H1 (cell line): Measurements from ENCODE around the gene CDH2. TPM values are rescaled to one million over a fixed set of nuclear protein-coding genes. Genes with fewer than 3 reads are reported as not detected.

ENCODE experiments used
- CTCF ChIA-PET: fragments of 300-600 bp; sonication (Branson Sonifier 250); formaldehyde crosslinking; loops from one replicate; lab custom pipeline; 2021; ENCODE audit not compliant: partially characterized antibody; lab: Charles Lee
- POLR2A ChIA-PET: fragments of 300-600 bp; sonication (Branson Sonifier 250); formaldehyde crosslinking; loops from one replicate; lab custom pipeline; 2021; ENCODE audit warnings: inconsistent platforms; ENCODE audit not compliant: partially characterized antibody; lab: Charles Lee
- DNase-seq, 2 experiments: peaks; one replicate each; pipeline versions ENCODE4 v3.0.0 to v3.0.0-alpha.2; 2010 to 2022; ENCODE audit warnings: low spot score in 2 of 2, low read depth in 1 of 2, mixed read lengths in 1 of 2
- FAIRE-seq: peaks from 2 replicates; lab custom pipeline; 2011; peaks lifted over from hg19 to GRCh38; lab: Jason Lieb, UNC
- H2AFZ ChIP-seq: 2 replicates; pipeline ENCODE4 v1.8.1; 2012; ENCODE audit warnings: low read length, inconsistent platforms
- H2AK5ac ChIP-seq: 2 replicates; pipeline ENCODE4 v1.6.1; 2013; ENCODE audit warnings: low read depth, low read length
- H2BK120ac ChIP-seq: replicated peaks from 2 replicates; pipeline ENCODE3; 2013; ENCODE audit warnings: low read depth, low read length, inconsistent platforms
- H2BK12ac ChIP-seq: 2 replicates; pipeline ENCODE4 v1.6.1; 2013; ENCODE audit warnings: low read depth, low read length
- H2BK15ac ChIP-seq: 2 replicates; pipeline ENCODE4 v1.6.1; 2013; ENCODE audit warnings: low read length
- H2BK20ac ChIP-seq: 2 replicates; pipeline ENCODE4 v1.6.1; 2013; ENCODE audit warnings: low read length
- H2BK5ac ChIP-seq: 2 replicates; pipeline ENCODE4 v1.6.1; 2013; ENCODE audit warnings: low read depth, low read length
- H3K14ac ChIP-seq: 2 replicates; pipeline ENCODE4 v1.6.1; 2013; ENCODE audit warnings: inconsistent platforms; ENCODE audit not compliant: insufficient read length
- H3K18ac ChIP-seq: 2 replicates; pipeline ENCODE4 v1.6.1; 2013; ENCODE audit warnings: low read length; ENCODE audit errors: extremely low read depth
- H3K23ac ChIP-seq: 2 replicates; pipeline ENCODE4 v1.6.1; 2013; ENCODE audit warnings: inconsistent platforms; ENCODE audit not compliant: insufficient read length
- H3K23me2 ChIP-seq: 2 replicates; pipeline ENCODE4 v1.6.1; 2013; ENCODE audit warnings: low read depth, low read length
- H3K27ac ChIP-seq: 2 replicates; pipeline ENCODE4 v1.6.1; 2011; ENCODE audit warnings: low read depth, low read length, inconsistent platforms
- H3K27me3 ChIP-seq, 4 experiments: replicated peaks in 1 of 4; 1 replicate in 1 of 4; 2 replicates in 3 of 4; pipeline versions ENCODE4 v1.6.1 to v1.8.1; 2011 to 2013; ENCODE audit warnings: low read length in 3 of 4, mild to moderate bottlenecking in 3 of 4, inconsistent platforms in 2 of 4, mixed read lengths in 2 of 4, moderate library complexity in 1 of 4; ENCODE audit not compliant: control insufficient read depth in 3 of 4, insufficient read depth in 3 of 4; ENCODE audit errors: extremely low read depth in 1 of 4
- H3K36me3 ChIP-seq, 4 experiments: 2 replicates each; pipeline versions ENCODE4 v1.6.1 to v1.8.1; 2011 to 2013; ENCODE audit warnings: mild to moderate bottlenecking in 4 of 4, low read length in 3 of 4, moderate library complexity in 2 of 4, control low read depth in 1 of 4, inconsistent platforms in 1 of 4; ENCODE audit not compliant: insufficient read depth in 4 of 4, control insufficient read depth in 2 of 4
- H3K4ac ChIP-seq: replicated peaks from 2 replicates; pipeline ENCODE3; 2013; ENCODE audit warnings: low read length, low read depth, mixed read lengths, inconsistent platforms; ENCODE audit not compliant: insufficient read length
- H3K4me1 ChIP-seq, 4 experiments: replicated peaks in 1 of 4; 1 replicate in 1 of 4; 2 replicates in 3 of 4; pipeline versions ENCODE4 v1.6.1 to v1.8.1; 2011 to 2013; ENCODE audit warnings: low read length in 3 of 4, inconsistent platforms in 2 of 4, mixed read lengths in 1 of 4; ENCODE audit not compliant: insufficient read depth in 4 of 4, control insufficient read depth in 3 of 4
- H3K4me2 ChIP-seq, 2 experiments: 2 replicates each; pipeline versions ENCODE4 v1.6.1 to v1.8.1; 2011 to 2013; ENCODE audit warnings: low read depth in 2 of 2, low read length in 2 of 2, control low read depth in 1 of 2, inconsistent platforms in 1 of 2, mild to moderate bottlenecking in 1 of 2; ENCODE audit not compliant: insufficient read depth in 1 of 2
- H3K4me3 ChIP-seq, 4 experiments: fragments of 200-600, 300-600 bp in 1 of 4; sonication (generic), shearing (Covaris generic), sonication (Bioruptor Twin) in 1 of 4; 2 replicates each; pipeline versions ENCODE4 v1.5.1 to v1.8.1; 2011 to 2016; ENCODE audit warnings: low read length in 4 of 4, low read depth in 3 of 4, control low read depth in 2 of 4, inconsistent platforms in 2 of 4, mild to moderate bottlenecking in 2 of 4, mixed read lengths in 1 of 4, moderate library complexity in 1 of 4; ENCODE audit not compliant: insufficient read depth in 2 of 4; ENCODE audit errors: extremely low read depth in 1 of 4
- H3K56ac ChIP-seq: replicated peaks from 2 replicates; pipeline ENCODE3; 2013; ENCODE audit warnings: low read depth, mild to moderate bottlenecking, mixed read lengths, low read length, inconsistent platforms; ENCODE audit not compliant: insufficient read length
- H3K79me1 ChIP-seq: 2 replicates; pipeline ENCODE4 v1.6.1; 2013; ENCODE audit warnings: low read depth, low read length, control low read depth
- H3K79me2 ChIP-seq, 2 experiments: 2 replicates each; pipeline versions ENCODE4 v1.6.1 to v1.8.1; 2012 to 2013; ENCODE audit warnings: low read length in 2 of 2, mild to moderate bottlenecking in 2 of 2, inconsistent platforms in 1 of 2; ENCODE audit not compliant: insufficient read depth in 2 of 2, control insufficient read depth in 1 of 2
- H3K9ac ChIP-seq, 4 experiments: replicated peaks in 1 of 4; 1 replicate in 1 of 4; 2 replicates in 3 of 4; pipeline versions ENCODE4 v1.6.1 to v1.8.1; 2011 to 2013; ENCODE audit warnings: low read depth in 3 of 4, low read length in 3 of 4, control low read depth in 2 of 4, mild to moderate bottlenecking in 2 of 4, moderate library complexity in 2 of 4, inconsistent platforms in 1 of 4; ENCODE audit errors: extremely low read depth in 1 of 4
- H3K9me3 ChIP-seq, 2 experiments: 2 replicates each; pipeline versions ENCODE4 v1.6.1 to v1.8.1; 2012 to 2013; ENCODE audit warnings: mild to moderate bottlenecking in 2 of 2, moderate library complexity in 2 of 2, control low read depth in 1 of 2, inconsistent platforms in 1 of 2, low read depth in 1 of 2, low read length in 1 of 2, mixed read lengths in 1 of 2; ENCODE audit not compliant: insufficient read depth in 2 of 2
- H4K20me1 ChIP-seq, 2 experiments: replicated peaks in 1 of 2; 2 replicates each; pipeline versions ENCODE3 to v1.8.1; 2011 to 2013; ENCODE audit warnings: inconsistent platforms in 2 of 2, low read length in 2 of 2, mild to moderate bottlenecking in 1 of 2; ENCODE audit not compliant: insufficient read depth in 2 of 2, control insufficient read depth in 1 of 2
- H4K5ac ChIP-seq: 2 replicates; pipeline ENCODE4 v1.6.1; 2013; ENCODE audit warnings: low read length, low read depth, mixed read lengths, inconsistent platforms; ENCODE audit not compliant: insufficient read length
- H4K8ac ChIP-seq: 2 replicates; pipeline ENCODE4 v1.8.0; 2013; ENCODE audit warnings: mild to moderate bottlenecking, moderate library complexity, low read length, inconsistent platforms; ENCODE audit not compliant: insufficient read depth; ENCODE audit errors: extremely low read depth
- H4K91ac ChIP-seq: replicated peaks from 2 replicates; pipeline ENCODE3; 2013; ENCODE audit warnings: low read length, mixed read lengths, inconsistent platforms; ENCODE audit not compliant: insufficient read length
- WGBS, 2 experiments: shearing (Covaris generic) in 1 of 2; methylation state at CpG; one replicate each; pipeline versions ENCODE4 v1.1.6 to v1.1.7; 2013 to 2015; ENCODE audit warnings: low lambda C conversion rate in 2 of 2, mixed read lengths in 2 of 2, inconsistent platforms in 1 of 2, low coverage in 1 of 2, missing lambda C conversion rate in 1 of 2; ENCODE audit not compliant: insufficient replicate concordance in 2 of 2, insufficient coverage in 1 of 2, insufficient read length in 1 of 2; ENCODE audit errors: extremely low coverage in 1 of 2, missing lambda C conversion rate in 1 of 2; 5-methylcytosine and 5-hydroxymethylcytosine counted together
- polyA plus RNA-seq, 7 experiments: library from polyadenylated mRNA; depleted of rRNA in 3 of 7; stranded (reverse) in 5 of 7; unstranded in 2 of 7; fragments of >200 nt in 5 of 7; fragments of 200-250 nt in 2 of 7; gene quantifications; 1 replicate in 5 of 7; 2 replicates in 1 of 7; 4 replicates in 1 of 7; pipeline versions ENCODE4 v1.2.1 to v1.2.3, GENCODE V29; 2011 to 2013; ENCODE audit warnings: missing spikeins in 2 of 7, mixed read lengths in 2 of 7
- total RNA-seq: library from RNA; stranded (reverse); fragmentation: NEBNext Ultra II Directional; extraction: Animal tissue kit (Norgen Biotek cat#: 25700); gene quantifications from 2 replicates; pipeline ENCODE4 v1.2.1, GENCODE V29; 2021

The CDH2 gene
- total and polyA plus RNA-seq, 2 of the 8 experiments (the other 6 are each of a cell fraction or from before 2014, with no cell fraction given) = 15.0 to 56.5 TPM

DNA sequence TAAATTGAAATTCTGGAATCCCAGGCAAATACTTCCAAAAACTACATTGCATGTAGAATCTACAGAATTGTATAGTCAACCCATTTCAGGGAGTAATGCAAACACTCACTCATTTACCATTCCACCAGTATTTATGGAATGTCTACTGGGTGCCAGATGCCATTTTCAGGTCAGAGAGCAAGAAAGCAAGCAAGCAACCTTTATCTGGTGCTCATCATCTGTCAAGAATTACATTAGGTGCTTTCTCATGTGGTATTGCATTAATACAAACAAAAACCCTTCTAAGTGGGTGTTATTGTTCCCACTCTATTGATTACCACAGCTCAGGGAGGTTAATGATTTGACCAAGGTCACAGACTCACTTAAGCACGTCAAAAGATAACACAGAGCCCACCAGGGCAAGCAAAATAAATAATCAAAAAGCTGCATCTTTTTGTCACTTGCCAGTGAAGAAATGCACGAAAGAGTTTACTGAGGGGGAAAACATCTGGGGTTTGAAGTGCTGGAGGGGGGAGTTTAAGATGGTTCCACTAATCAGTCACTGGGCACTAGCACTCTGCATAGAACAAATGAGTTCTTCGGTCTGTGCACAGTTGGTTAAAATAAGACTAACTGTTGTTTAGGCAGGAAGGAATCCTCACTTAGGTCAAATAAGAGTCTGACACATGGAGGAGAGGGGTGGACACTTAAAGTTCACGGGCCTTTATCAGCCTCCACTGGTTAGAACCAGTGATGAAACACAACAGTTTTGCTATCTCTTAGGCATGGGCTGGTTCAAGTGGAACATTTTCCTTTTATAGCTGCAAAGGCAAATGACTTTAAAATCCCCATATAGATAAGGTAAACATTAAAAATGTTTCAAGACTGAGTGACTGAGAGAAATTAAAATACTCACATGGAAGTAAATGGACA is 208.8 kb downstream of the CDH2 start:
- Histone ChIP-seq H3K4ac (no peak overlapping the region), H3K27me3 (no peaks in the 10 kb centered on the region), H2BK120ac (no peak overlapping the region), H4K20me1 (no peaks in the 10 kb centered on the region), H3K18ac (no peak overlapping the region), H3K23ac (no peak overlapping the region), H3K36me3 (no peaks in the 10 kb centered on the region), H3K23me2 (no peaks in the 10 kb centered on the region), H3K4me3 (no peak overlapping the region), H3K79me1 (no peaks in the 10 kb centered on the region), H3K9ac (no peak overlapping the region), H2BK15ac (no peak overlapping the region), H3K4me2 (no peak overlapping the region), H3K4me1 (peaks cover 0 to 4% (median 4%) of the 10 kb centered on the region in 4 experiments; a peak in 2 of 7 replicates), H3K56ac (no peak overlapping the region), H3K79me2 (no peaks in the 10 kb centered on the region), H4K5ac (no peak overlapping the region), H2AFZ (no peak overlapping the region), H2BK5ac (no peak overlapping the region), H4K8ac (no peak overlapping the region), H4K91ac (no peak overlapping the region), H2BK12ac (no peak overlapping the region), H2BK20ac (no peak overlapping the region), H3K27ac (no peak overlapping the region), H2AK5ac (no peak overlapping the region), H3K14ac (no peak overlapping the region), H3K9me3 (no peaks in the 10 kb centered on the region)
- POLR2A ChIA-PET = no interaction called here
- WGBS, 2 experiments = 88% methylated on average over 4 of the region's 4 CpGs; no CpG with 5 or more reads in 1 of the 2 experiments
- CTCF ChIA-PET = interaction anchor here (0.6 to 1.1 kb wide), 2 partner anchors 11 to 222 kb away, joined by 3 to 4 read pairs; no protein-coding TSS in a partner anchor
- FAIRE-seq (no peak), DNase-seq (no peak)
